SH-SY5Y (cell line): Measurements from ENCODE around the gene NFIA.

Experiments
- GATA2 ChIP-seq: IDR thresholded peaks from 2 replicates; pipeline ENCODE4 v1.6.1; 2011; ENCODE audit warnings: mild to moderate bottlenecking, low read depth, low read length
- GATA3 ChIP-seq: IDR thresholded peaks from 2 replicates; pipeline ENCODE4 v1.6.1; 2011; ENCODE audit warnings: low read depth, mild to moderate bottlenecking, low read length, moderate library complexity

Gene NFIA

GRCh38 chr1:61406467-61406866 lies 324.1 kb downstream of the NFIA start:
- TF ChIP-seq GATA2 (no peak), GATA3 (no peak)

GRCh38 chr1:61412601-61413000 lies 330.2 kb downstream of the NFIA start:
- TF ChIP-seq GATA3 (no peak), GATA2 (no peak)

GRCh38 chr1:61419196-61419595 lies 336.8 kb downstream of the NFIA start:
- TF ChIP-seq GATA2 (no peak), GATA3 (no peak)

GRCh38 chr1:61419657-61420056 lies 337.3 kb downstream of the NFIA start:
- TF ChIP-seq GATA3 (no peak), GATA2 (no peak)

- TF ChIP-seq GATA2: no peak
- TF ChIP-seq GATA3: no peak
These were observed 337.9 kb downstream of the NFIA start for GRCh38 chr1:61420243-61420642.

GRCh38 chr1:61420909-61421835 lies 338.8 kb downstream of the NFIA start:
- TF ChIP-seq GATA3: no peak
- no peak for TF ChIP-seq GATA2

- TF ChIP-seq GATA3: no peak
- TF ChIP-seq GATA2: no peak
These were observed 341.3 kb downstream of the NFIA start for GRCh38 chr1:61423643-61424042.

GRCh38 chr1:61424382-61424781 lies 342.0 kb downstream of the NFIA start:
- no peak for TF ChIP-seq GATA2
- no peak for TF ChIP-seq GATA3

GRCh38 chr1:61425040-61425439 lies 342.7 kb downstream of the NFIA start:
- TF ChIP-seq GATA2 (no peak), GATA3 (no peak)

GRCh38 chr1:61426254-61426653 lies 343.9 kb downstream of the NFIA start:
- TF ChIP-seq GATA3: no peak
- no peak for TF ChIP-seq GATA2

- TF ChIP-seq GATA3: no peak
- no peak for TF ChIP-seq GATA2
These were observed 344.5 kb downstream of the NFIA start for GRCh38 chr1:61426885-61427284.

- TF ChIP-seq GATA2 (no peak), GATA3 (no peak)
These were observed 345.1 kb downstream of the NFIA start for GRCh38 chr1:61427510-61427909.

GRCh38 chr1:61428146-61428545 lies 345.8 kb downstream of the NFIA start:
- no peak for TF ChIP-seq GATA2
- no peak for TF ChIP-seq GATA3

GRCh38 chr1:61432616-61433388 lies 350.4 kb downstream of the NFIA start:
- TF ChIP-seq GATA3 (no peak), GATA2 (no peak)

GRCh38 chr1:61433646-61434045 lies 351.3 kb downstream of the NFIA start:
- TF ChIP-seq GATA2 (no peak), GATA3 (no peak)
